Neural cell (in vitro differentiated cells): ENCODE measurements around the gene OSBP2. TPM values are rescaled to one million over a fixed set of nuclear protein-coding genes. Genes with fewer than 3 reads are reported as not detected.

Source experiments
- H2AFZ ChIP-seq: fragments of 200-600, 300-800 bp; sonication (generic), shearing (Covaris generic); 2 replicates; pipeline ENCODE4 v1.6.0; 2014; ENCODE audit warnings: low read depth, mild to moderate bottlenecking, antibody characterized with exemption, low read length, moderate library complexity
- H3F3A ChIP-seq: fragments of 200-600 bp; shearing (Covaris generic); 2 replicates; pipeline ENCODE4 v1.6.1; 2016; ENCODE audit warnings: mild to moderate bottlenecking, moderate library complexity, mixed read lengths, antibody characterized with exemption, low read length; ENCODE audit not compliant: insufficient read depth, poor library complexity, severe bottlenecking
- H3K27ac ChIP-seq: fragments of 200-600, 300-800 bp; sonication (generic), shearing (Covaris generic); 2 replicates; pipeline ENCODE4 v1.5.1; 2014; ENCODE audit warnings: mild to moderate bottlenecking, low read length, moderate library complexity
- H3K27me3 ChIP-seq: fragments of 300-800, 200-600 bp; sonication (generic), shearing (Covaris generic); 2 replicates; pipeline ENCODE4 v1.6.0; 2014; ENCODE audit warnings: mild to moderate bottlenecking, low read depth, low read length, moderate library complexity; ENCODE audit not compliant: insufficient read depth
- H3K36me3 ChIP-seq: fragments of 300-800, 200-600 bp; sonication (generic), shearing (Covaris generic); 2 replicates; pipeline ENCODE4 v1.5.1; 2014; ENCODE audit warnings: mild to moderate bottlenecking, antibody characterized with exemption, low read length, moderate library complexity; ENCODE audit not compliant: insufficient read depth
- H3K4me2 ChIP-seq: fragments of 300-800, 200-600 bp; sonication (generic), shearing (Covaris generic); 2 replicates; pipeline ENCODE4 v1.6.0; 2014; ENCODE audit warnings: mild to moderate bottlenecking, low read length
- H3K4me3 ChIP-seq: fragments of 300-800, 200-600 bp; sonication (generic), shearing (Covaris generic); 2 replicates; pipeline ENCODE4 v1.5.1; 2014; ENCODE audit warnings: mild to moderate bottlenecking, low read length, moderate library complexity
- H3K79me2 ChIP-seq: fragments of 200-600 bp; shearing (Covaris generic); replicated peaks from 2 replicates; pipeline ENCODE4 v1.6.0; 2014; ENCODE audit warnings: mild to moderate bottlenecking, low read length, moderate library complexity; ENCODE audit not compliant: insufficient read depth
- H3K9ac ChIP-seq: fragments of 300-800, 200-600 bp; sonication (generic), shearing (Covaris generic); 2 replicates; pipeline ENCODE4 v1.6.1; 2016; ENCODE audit warnings: mild to moderate bottlenecking, low read length, mixed read lengths
- H3K9me2 ChIP-seq: fragments of 200-600 bp; shearing (Covaris generic); 2 replicates; pipeline ENCODE4 v1.6.1; 2016; ENCODE audit warnings: mild to moderate bottlenecking, low read length, mixed read lengths; ENCODE audit not compliant: insufficient read depth
- H3K9me3 ChIP-seq: fragments of 200-600, 300-800 bp; sonication (generic), shearing (Covaris generic); 2 replicates; pipeline ENCODE4 v1.6.1; 2016; ENCODE audit warnings: mild to moderate bottlenecking, mixed run types, low read length, moderate library complexity, mixed read lengths
- H4K20me1 ChIP-seq: fragments of 200-600 bp; shearing (Covaris generic); 2 replicates; pipeline ENCODE4 v1.6.1; 2016; ENCODE audit warnings: mild to moderate bottlenecking, mixed run types; ENCODE audit not compliant: insufficient read depth
- CTCF ChIP-seq: fragments of 450-650 bp; IDR thresholded peaks from 2 replicates; pipeline ENCODE4 v1.5.1; 2014; ENCODE audit warnings: antibody characterized with exemption, mild to moderate bottlenecking, moderate library complexity; ENCODE audit not compliant: poor library complexity, severe bottlenecking
- EP300 ChIP-seq: fragments of 450-650 bp; conservative IDR thresholded peaks from 2 replicates; pipeline ENCODE4 v1.6.1; 2014; ENCODE audit warnings: antibody characterized with exemption, mild to moderate bottlenecking, moderate library complexity; ENCODE audit not compliant: poor library complexity, severe bottlenecking
- EZH2 ChIP-seq: fragments of 200-600, 300-800 bp; shearing (Covaris generic), sonication (generic); IDR thresholded peaks from 2 replicates; pipeline ENCODE4 v1.6.1; 2014; ENCODE audit warnings: antibody characterized with exemption, low read length, borderline replicate concordance, mild to moderate bottlenecking; ENCODE audit not compliant: insufficient read depth, poor library complexity, severe bottlenecking
- MXI1 ChIP-seq: fragments of 450-650 bp; conservative IDR thresholded peaks from 2 replicates; pipeline ENCODE4 v1.6.1; 2014; ENCODE audit warnings: antibody characterized with exemption, mild to moderate bottlenecking; ENCODE audit not compliant: poor library complexity, severe bottlenecking
- POLR2AphosphoS5 ChIP-seq: IDR thresholded peaks from 2 replicates; pipeline ENCODE4 v1.6.1; 2012
- RAD21 ChIP-seq: fragments of 450-650 bp; conservative IDR thresholded peaks from 2 replicates; pipeline ENCODE4 v1.6.1; 2014; ENCODE audit warnings: antibody characterized with exemption, mild to moderate bottlenecking, moderate library complexity
- REST ChIP-seq: IDR thresholded peaks from 2 replicates; pipeline ENCODE4 v1.6.1; 2012; ENCODE audit warnings: borderline replicate concordance
- SMC3 ChIP-seq: fragments of 450-650 bp; conservative IDR thresholded peaks from 2 replicates; pipeline ENCODE4 v1.6.1; 2014; ENCODE audit warnings: antibody characterized with exemption, mild to moderate bottlenecking, moderate library complexity; ENCODE audit not compliant: poor library complexity
- TAF1 ChIP-seq: IDR thresholded peaks from 2 replicates; pipeline ENCODE4 v1.6.1; 2012; ENCODE audit warnings: low read depth
- polyA plus RNA-seq: library from polyadenylated mRNA; depleted of rRNA; stranded (reverse); fragments of >200 nt; gene quantifications from 2 replicates; pipeline ENCODE4 v1.2.3, GENCODE V29; 2014

OSBP2 gene
- polyA plus RNA-seq, 1 donor from 2014 or later, result 8.7 TPM

GRCh38 chr22:30809086-30809485 is 114.4 kb downstream of the OSBP2 start:
- Histone ChIP-seq H3K4me2 (no peak overlapping the region), H3F3A (no peaks in the 10 kb centered on the region), H3K79me2 (no peaks in the 10 kb centered on the region), H4K20me1 (no peaks in the 10 kb centered on the region), H2AFZ (no peak overlapping the region), H3K4me3 (no peak overlapping the region), H3K9me3 (no peaks in the 10 kb centered on the region), H3K27me3 (peaks cover 12% of the 10 kb centered on the region), H3K9me2 (no peaks in the 10 kb centered on the region), H3K9ac (no peak overlapping the region), H3K36me3 (no peaks in the 10 kb centered on the region), H3K27ac (no peak overlapping the region)
- no peak for TF ChIP-seq SMC3
- no peak for TF ChIP-seq RAD21
- no peak for TF ChIP-seq POLR2AphosphoS5
- TF ChIP-seq EZH2, result no peak
- TF ChIP-seq MXI1, result no peak
- no peak for TF ChIP-seq EP300
- no peak for TF ChIP-seq REST
- no peak for TF ChIP-seq TAF1
- TF ChIP-seq CTCF, result no peak

- Histone ChIP-seq H3K36me3 (no peaks in the 10 kb centered on the region), H3K4me2 (no peak overlapping the region), H3K9me2 (no peaks in the 10 kb centered on the region), H4K20me1 (no peaks in the 10 kb centered on the region), H2AFZ (no peak overlapping the region), H3F3A (no peaks in the 10 kb centered on the region), H3K9me3 (no peaks in the 10 kb centered on the region), H3K27me3 (peaks cover 6% of the 10 kb centered on the region), H3K27ac (no peak overlapping the region), H3K79me2 (no peaks in the 10 kb centered on the region), H3K4me3 (no peak overlapping the region), H3K9ac (no peak overlapping the region)
- TF ChIP-seq EZH2 (no peak), MXI1 (no peak), REST (no peak), SMC3 (no peak), TAF1 (no peak), RAD21 (no peak), POLR2AphosphoS5 (no peak), CTCF (no peak), EP300 (no peak)
Measured at GRCh38 chr22:30810105-30810504, 115.4 kb downstream of the OSBP2 start.
